HCT116 (cell line): ENCODE measurements around the gene PHF13. TPM values are rescaled to one million over a fixed set of nuclear protein-coding genes. Genes with fewer than 3 reads are reported as not detected.

ENCODE experiments used
- ATAC-seq: fragments of 200-7000 bp; cut with Tn5 transposase; 2 replicates; pipeline ENCODE4 v1.9.1; 2020; ENCODE audit warnings: mild to moderate bottlenecking, moderate library complexity
- BruUV-seq: library from RNA; stranded (reverse); fragments of 400-500 nt; replicated peaks from 2 replicates; lab custom pipeline; 2021; lab: Mats Ljungman, UMichigan
- CTCF ChIA-PET: fragments of 300-600 bp; sonication (Branson Sonifier 250); formaldehyde crosslinking; loops from one replicate; lab custom pipeline; 2021; ENCODE audit warnings: antibody characterized with exemption; lab: Charles Lee
- POLR2A ChIA-PET: fragments of 300-600, 350-600 bp; sonication (Branson Sonifier 250); formaldehyde crosslinking; loops from one replicate; lab custom pipeline; 2021; ENCODE audit warnings: antibody characterized with exemption; lab: Charles Lee
- RAD21 ChIA-PET, 2 experiments: fragments of 300-600 bp; sonication (Branson Sonifier 250); formaldehyde crosslinking; loops; one replicate each; lab custom pipeline; 2023; ENCODE audit warnings: low total read pairs in 2 of 2; ENCODE audit not compliant: uncharacterized antibody in 2 of 2, unreplicated experiment in 2 of 2, low non-redundant PET in 1 of 2; lab: Charles Lee
- DNase-seq: peaks from one replicate; pipeline ENCODE4 v3.0.0-alpha.2; 2010; ENCODE audit warnings: low read depth, low spot score
- H2AFZ ChIP-seq: fragments of 200-600 bp; shearing (Covaris generic), sonication (generic); 2 replicates; pipeline ENCODE4 v1.6.1; 2017; ENCODE audit warnings: low read depth, mixed run types, mixed read lengths, antibody characterized with exemption, low read length; ENCODE audit not compliant: poor library complexity, severe bottlenecking
- H3K27ac ChIP-seq: 2 replicates; pipeline ENCODE4 v1.5.1; 2012; ENCODE audit warnings: low read depth, low read length
- H3K27me3 ChIP-seq: fragments of 200-600 bp; sonication (generic); 2 replicates; pipeline ENCODE4 v1.6.1; 2016; ENCODE audit warnings: mixed run types, low read length, mixed read lengths; ENCODE audit not compliant: insufficient read depth
- H3K36me3 ChIP-seq, 2 experiments: fragments of 200-500 bp in 1 of 2; fragments of 200-600 bp in 1 of 2; sonication (Bioruptor generic) in 1 of 2; sonication (generic) in 1 of 2; 2 replicates each; pipeline versions ENCODE4 v1.5.1 to v1.6.1; 2014 to 2016; ENCODE audit warnings: low read length in 2 of 2, inconsistent platforms in 1 of 2, mixed read lengths in 1 of 2, mixed run types in 1 of 2; ENCODE audit not compliant: insufficient read depth in 2 of 2, control insufficient read depth in 1 of 2
- H3K4me1 ChIP-seq, 2 experiments: fragments of 200-600 bp in 1 of 2; sonication (generic) in 1 of 2; 2 replicates each; pipeline versions ENCODE4 v1.5.1 to v1.6.1; 2012 to 2017; ENCODE audit warnings: low read length in 2 of 2, inconsistent platforms in 1 of 2, mild to moderate bottlenecking in 1 of 2, mixed read lengths in 1 of 2, mixed run types in 1 of 2, moderate library complexity in 1 of 2; ENCODE audit not compliant: insufficient read depth in 2 of 2, control insufficient read depth in 1 of 2
- H3K4me2 ChIP-seq: fragments of 200-600 bp; sonication (generic); 2 replicates; pipeline ENCODE4 v1.6.1; 2017; ENCODE audit warnings: mixed run types, low read length, mixed read lengths
- H3K4me3 ChIP-seq, 2 experiments: fragments of 200-600 bp in 1 of 2; sonication (generic) in 1 of 2; replicated peaks in 1 of 2; 2 replicates each; pipeline ENCODE4 v1.5.1; 2011 to 2016; ENCODE audit warnings: low read length in 2 of 2, control low read depth in 1 of 2, low read depth in 1 of 2, mild to moderate bottlenecking in 1 of 2, mixed read lengths in 1 of 2, mixed run types in 1 of 2
- H3K79me2 ChIP-seq: fragments of 200-600 bp; sonication (generic); 2 replicates; pipeline ENCODE4 v1.6.1; 2017; ENCODE audit warnings: mild to moderate bottlenecking, mixed run types, low read length, moderate library complexity, mixed read lengths; ENCODE audit not compliant: insufficient read depth
- H3K9ac ChIP-seq: fragments of 200-600 bp; sonication (generic); 2 replicates; pipeline ENCODE4 v1.6.1; 2016; ENCODE audit warnings: low read length, mixed read lengths
- H3K9me2 ChIP-seq: fragments of 200-600 bp; sonication (generic), shearing (Covaris generic); 2 replicates; pipeline ENCODE4 v1.6.1; 2017; ENCODE audit warnings: mixed run types, mild to moderate bottlenecking, moderate library complexity; ENCODE audit not compliant: insufficient read depth
- H3K9me3 ChIP-seq, 2 experiments: fragments of 200-500 bp in 1 of 2; fragments of 200-600 bp in 1 of 2; sonication (Bioruptor generic) in 1 of 2; sonication (generic) in 1 of 2; 2 replicates each; pipeline ENCODE4 v1.6.1; 2014 to 2017; ENCODE audit warnings: low read length in 2 of 2, mixed read lengths in 2 of 2, inconsistent platforms in 1 of 2, low read depth in 1 of 2, mild to moderate bottlenecking in 1 of 2, mixed run types in 1 of 2, moderate library complexity in 1 of 2; ENCODE audit not compliant: control insufficient read depth in 1 of 2, insufficient read depth in 1 of 2
- H4K20me1 ChIP-seq: fragments of 200-600 bp; sonication (generic), shearing (Covaris generic); 2 replicates; pipeline ENCODE4 v1.6.1; 2017; ENCODE audit warnings: mixed run types, mild to moderate bottlenecking, moderate library complexity; ENCODE audit not compliant: insufficient read depth
- CBX3 ChIP-seq: IDR thresholded peaks from 2 replicates; pipeline ENCODE4 v1.6.1; 2012; ENCODE audit warnings: low read depth
- CEBPB ChIP-seq: IDR thresholded peaks from 2 replicates; pipeline ENCODE4 v1.6.1; 2012; ENCODE audit warnings: low read depth
- ELF1 ChIP-seq: IDR thresholded peaks from 2 replicates; pipeline ENCODE4 v1.6.1; 2012; ENCODE audit warnings: low read depth, borderline replicate concordance
- EZH2 ChIP-seq: fragments of 200-600 bp; sonication (generic); IDR thresholded peaks from 2 replicates; pipeline ENCODE4 v1.6.1; 2017; ENCODE audit warnings: antibody characterized with exemption, mixed run types
- EZH2phosphoT487 ChIP-seq: fragments of 200-600 bp; IDR thresholded peaks from 2 replicates; pipeline ENCODE4 v1.6.1; 2018; ENCODE audit warnings: antibody characterized with exemption, borderline replicate concordance
- FOSL1 ChIP-seq: IDR thresholded peaks from 2 replicates; pipeline ENCODE4 v1.6.1; 2012; ENCODE audit warnings: low read depth
- JUND ChIP-seq: IDR thresholded peaks from 2 replicates; pipeline ENCODE4 v1.6.1; 2012
- MAX ChIP-seq: IDR thresholded peaks from 2 replicates; pipeline ENCODE4 v1.6.1; 2012
- POLR2A ChIP-seq: IDR thresholded peaks from 2 replicates; pipeline ENCODE4 v1.7.0; 2011; ENCODE audit warnings: borderline replicate concordance; ENCODE audit not compliant: insufficient read depth, insufficient read length; ENCODE audit errors: extremely low read depth
- POLR2AphosphoS5 ChIP-seq: IDR thresholded peaks from 2 replicates; pipeline ENCODE4 v1.6.1; 2011; ENCODE audit warnings: mild to moderate bottlenecking, low read depth, low read length, moderate library complexity
- SP1 ChIP-seq: IDR thresholded peaks from 2 replicates; pipeline ENCODE4 v1.6.1; 2012; ENCODE audit warnings: low read depth
- YY1 ChIP-seq: IDR thresholded peaks from 2 replicates; pipeline ENCODE4 v1.6.1; 2011; ENCODE audit warnings: low read length, low read depth, moderate library complexity, mild to moderate bottlenecking; ENCODE audit not compliant: insufficient replicate concordance; ENCODE audit errors: extremely low read depth
- ZBTB33 ChIP-seq: IDR thresholded peaks from 2 replicates; pipeline ENCODE4 v1.6.1; 2011; ENCODE audit warnings: mild to moderate bottlenecking, low read length, moderate library complexity; ENCODE audit not compliant: insufficient replicate concordance; ENCODE audit errors: extremely low read depth
- ZFX ChIP-seq: fragments of 450-650 bp; IDR thresholded peaks from 2 replicates; pipeline ENCODE4 v1.6.1; 2017
- intact Hi-C: fragments of 100-400 bp; cut with micrococcal nuclease; formaldehyde crosslinking; loops from 2 replicates; pipeline ENCODE4 v1.10.0; 2022
- total RNA-seq: library from RNA; stranded (reverse); gene quantifications from one replicate; pipeline ENCODE4 v1.2.1, GENCODE V29; 2021; ENCODE audit not compliant: unreplicated experiment
- TF ChIP-seq, protein P1 (sequence below), 3 experiments: fragments of 200-600 bp in 1 of 3; sonication (generic) in 1 of 3; IDR thresholded peaks in 2 of 3; conservative IDR thresholded peaks in 1 of 3; 2 replicates each; pipeline ENCODE4 v1.5.1; 2012 to 2017; ENCODE audit warnings: low read depth in 2 of 3, low read length in 2 of 3, antibody characterized with exemption in 1 of 3, borderline replicate concordance in 1 of 3, control low read depth in 1 of 3, mild to moderate bottlenecking in 1 of 3, mixed read lengths in 1 of 3, mixed run types in 1 of 3, moderate library complexity in 1 of 3; ENCODE audit not compliant: insufficient read depth in 1 of 3

PHF13 gene
- total RNA-seq, 1 experiment from 2014 or later: 25.8 TPM

DNA sequence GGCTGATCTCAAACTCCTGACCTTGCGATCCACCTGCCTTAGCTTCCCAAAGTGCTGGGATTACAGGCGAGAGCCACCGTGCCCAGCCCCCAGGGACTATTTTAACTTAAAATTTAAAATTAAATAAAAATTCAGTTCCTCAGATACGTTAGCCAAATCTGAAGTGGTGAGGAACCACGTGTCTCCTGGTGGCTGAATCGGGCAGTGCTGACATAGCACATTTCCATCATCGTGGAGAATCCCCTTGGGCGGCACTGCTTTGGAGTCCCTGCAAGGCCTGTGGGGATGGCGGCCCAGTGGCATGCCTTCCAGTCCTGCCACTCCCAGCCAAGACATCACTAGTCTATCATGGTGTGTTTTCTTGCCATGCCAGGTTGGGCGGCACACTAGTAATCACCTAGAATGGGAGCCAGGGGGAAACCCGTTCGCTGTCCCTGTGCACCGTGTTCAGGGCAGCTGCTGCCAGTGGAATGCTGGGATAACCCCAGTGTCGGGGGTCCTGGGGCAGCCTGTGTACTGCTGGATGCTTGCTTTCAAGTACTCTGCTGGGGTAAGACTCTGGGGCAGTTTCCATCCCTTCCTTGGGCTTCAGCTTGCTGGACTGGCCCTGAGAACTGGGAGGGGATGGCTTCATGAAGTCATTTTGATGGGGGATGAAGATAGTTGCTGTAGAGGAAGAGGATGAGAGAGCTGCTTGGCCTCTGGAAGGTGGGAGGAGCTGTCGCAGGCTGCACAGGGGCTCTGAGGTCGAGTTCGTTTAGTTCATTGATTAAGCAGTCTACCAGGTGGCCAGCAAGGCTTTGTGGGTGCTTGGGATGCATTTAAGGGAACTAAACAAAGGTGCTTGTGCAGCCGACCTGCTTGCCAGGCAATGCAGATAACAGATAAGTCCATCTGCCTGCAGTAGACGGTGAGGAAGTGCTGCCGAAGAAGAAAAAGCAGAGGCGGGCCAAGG lies 29.1 kb upstream of the PHF13 start:
- Histone ChIP-seq H3K36me3 (peaks cover 0 to 7% of the 10 kb centered on the region in 2 experiments; a peak in 2 of 4 replicates), H4K20me1 (no peaks in the 10 kb centered on the region), H3K4me3 (no peak overlapping the region), H3K4me2 (no peak overlapping the region), H3K4me1 (peaks cover 9 to 19% of the 10 kb centered on the region in 2 experiments), H3K9me2 (no peaks in the 10 kb centered on the region), H3K27me3 (no peaks in the 10 kb centered on the region), H3K79me2 (peaks cover 30% of the 10 kb centered on the region), H3K9ac (no peak overlapping the region), H2AFZ (no peak overlapping the region), H3K9me3 (no peaks in the 10 kb centered on the region), H3K27ac (no peak overlapping the region)
- no peak for TF ChIP-seq EZH2phosphoT487
- TF ChIP-seq, protein P1, sequence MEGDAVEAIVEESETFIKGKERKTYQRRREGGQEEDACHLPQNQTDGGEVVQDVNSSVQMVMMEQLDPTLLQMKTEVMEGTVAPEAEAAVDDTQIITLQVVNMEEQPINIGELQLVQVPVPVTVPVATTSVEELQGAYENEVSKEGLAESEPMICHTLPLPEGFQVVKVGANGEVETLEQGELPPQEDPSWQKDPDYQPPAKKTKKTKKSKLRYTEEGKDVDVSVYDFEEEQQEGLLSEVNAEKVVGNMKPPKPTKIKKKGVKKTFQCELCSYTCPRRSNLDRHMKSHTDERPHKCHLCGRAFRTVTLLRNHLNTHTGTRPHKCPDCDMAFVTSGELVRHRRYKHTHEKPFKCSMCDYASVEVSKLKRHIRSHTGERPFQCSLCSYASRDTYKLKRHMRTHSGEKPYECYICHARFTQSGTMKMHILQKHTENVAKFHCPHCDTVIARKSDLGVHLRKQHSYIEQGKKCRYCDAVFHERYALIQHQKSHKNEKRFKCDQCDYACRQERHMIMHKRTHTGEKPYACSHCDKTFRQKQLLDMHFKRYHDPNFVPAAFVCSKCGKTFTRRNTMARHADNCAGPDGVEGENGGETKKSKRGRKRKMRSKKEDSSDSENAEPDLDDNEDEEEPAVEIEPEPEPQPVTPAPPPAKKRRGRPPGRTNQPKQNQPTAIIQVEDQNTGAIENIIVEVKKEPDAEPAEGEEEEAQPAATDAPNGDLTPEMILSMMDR (IDR thresholded peaks at IDR 0.05 in 2 of 3, conservative IDR thresholded peaks at IDR 0.05 in 1 of 3; ENCODE audit: borderline replicate concordance in 1 of 3, insufficient read depth in 1 of 3, low read depth in 2 of 3, low read length in 2 of 3): peak in 1 of 3 experiments; percentile 37; a peak in 1 of 6 replicates
- no TSS peak for BruUV-seq
- RAD21 ChIA-PET: no interaction called here
- intact Hi-C loops: no loop called here
- no peak for DNase-seq
- POLR2A ChIA-PET: no interaction called here
- CTCF ChIA-PET: no interaction called here
- no peak for ATAC-seq

- ChIA-PET POLR2A (no interaction called here), RAD21 (no interaction called here), CTCF (no interaction called here)
- Histone ChIP-seq H4K20me1 (no peaks in the 10 kb centered on the region), H3K27me3 (no peaks in the 10 kb centered on the region), H3K9me2 (no peaks in the 10 kb centered on the region), H3K9ac (no peak overlapping the region), H3K79me2 (peaks cover 27% of the 10 kb centered on the region), H3K27ac (no peak overlapping the region), H3K4me3 (no peak overlapping the region), H3K9me3 (no peaks in the 10 kb centered on the region), H3K4me2 (no peak overlapping the region), H3K4me1 (peaks cover 7 to 16% of the 10 kb centered on the region in 2 experiments), H3K36me3 (peaks cover 3 to 11% of the 10 kb centered on the region in 2 experiments; a peak in 3 of 4 replicates), H2AFZ (no peak overlapping the region)
- DNase-seq (no peak), ATAC-seq (no peak)
- no TSS peak for BruUV-seq
- intact Hi-C loops: no loop called here
- no peak for TF ChIP-seq JUND
- TF ChIP-seq CEBPB: no peak
- TF ChIP-seq YY1: no peak
- no peak for TF ChIP-seq FOSL1
- TF ChIP-seq ELF1: no peak
- TF ChIP-seq EZH2: no peak
- no peak for TF ChIP-seq POLR2A
- TF ChIP-seq CBX3: no peak
- TF ChIP-seq SP1: no peak
- TF ChIP-seq EZH2phosphoT487: no peak
- TF ChIP-seq POLR2AphosphoS5: no peak
- TF ChIP-seq ZBTB33: no peak
- TF ChIP-seq MAX: no peak
- no peak for TF ChIP-seq ZFX
Observed at GRCh38 chr1:6585081-6585722, 28.3 kb upstream of the PHF13 start.
